ENCODE data around the gene CSK.

DNA sequence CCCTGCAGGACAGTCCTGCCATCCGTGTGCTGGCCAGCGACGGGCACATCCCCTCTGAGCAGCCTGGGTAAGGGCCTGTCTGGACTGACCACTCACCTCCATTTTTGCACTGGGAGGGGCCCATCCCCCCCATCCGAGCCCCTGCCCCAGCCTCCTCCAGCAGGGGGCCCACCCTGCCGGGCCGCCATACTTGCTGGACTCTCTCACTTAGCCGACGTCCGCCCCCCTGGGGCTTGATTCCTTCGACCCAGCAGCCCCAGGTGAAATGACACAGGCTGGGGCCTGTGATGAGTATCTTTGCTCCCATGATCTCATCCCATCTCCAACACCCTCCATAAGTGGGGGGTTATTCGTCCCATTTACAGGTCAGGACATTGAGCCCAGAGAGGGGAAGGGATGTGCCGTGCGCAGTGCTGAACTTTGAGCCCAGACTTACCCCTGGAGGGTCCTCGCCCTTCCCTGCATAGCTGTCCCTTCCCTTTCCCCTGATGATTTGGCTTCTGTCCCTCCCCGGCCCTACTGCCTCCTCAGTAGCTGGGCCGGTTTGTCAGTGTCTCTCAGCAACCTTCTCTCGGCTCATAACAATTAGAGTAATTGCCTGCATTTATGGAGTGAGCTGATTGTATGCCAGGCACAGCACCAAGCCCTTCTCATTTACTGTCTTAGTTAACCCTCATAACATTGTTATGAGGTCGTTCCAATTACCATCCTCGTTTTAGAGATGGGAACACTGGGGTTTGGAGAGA, 34.9 kb downstream of the CSK start:
- TF ChIP-seq POLR2A (IDR thresholded peaks at IDR 0.05) (no peak), EP300 (IDR thresholded peaks at IDR 0.05) (no peak)
- TF ChIP-seq, protein P1, sequence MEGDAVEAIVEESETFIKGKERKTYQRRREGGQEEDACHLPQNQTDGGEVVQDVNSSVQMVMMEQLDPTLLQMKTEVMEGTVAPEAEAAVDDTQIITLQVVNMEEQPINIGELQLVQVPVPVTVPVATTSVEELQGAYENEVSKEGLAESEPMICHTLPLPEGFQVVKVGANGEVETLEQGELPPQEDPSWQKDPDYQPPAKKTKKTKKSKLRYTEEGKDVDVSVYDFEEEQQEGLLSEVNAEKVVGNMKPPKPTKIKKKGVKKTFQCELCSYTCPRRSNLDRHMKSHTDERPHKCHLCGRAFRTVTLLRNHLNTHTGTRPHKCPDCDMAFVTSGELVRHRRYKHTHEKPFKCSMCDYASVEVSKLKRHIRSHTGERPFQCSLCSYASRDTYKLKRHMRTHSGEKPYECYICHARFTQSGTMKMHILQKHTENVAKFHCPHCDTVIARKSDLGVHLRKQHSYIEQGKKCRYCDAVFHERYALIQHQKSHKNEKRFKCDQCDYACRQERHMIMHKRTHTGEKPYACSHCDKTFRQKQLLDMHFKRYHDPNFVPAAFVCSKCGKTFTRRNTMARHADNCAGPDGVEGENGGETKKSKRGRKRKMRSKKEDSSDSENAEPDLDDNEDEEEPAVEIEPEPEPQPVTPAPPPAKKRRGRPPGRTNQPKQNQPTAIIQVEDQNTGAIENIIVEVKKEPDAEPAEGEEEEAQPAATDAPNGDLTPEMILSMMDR (IDR thresholded peaks at IDR 0.05) = no peak
